SK-N-SH (cell line): ENCODE results near the gene SERPINB3.

ENCODE experiments used
- CTCF ChIP-seq: fragments of 200-600 bp; sonication (generic); IDR thresholded peaks from 2 replicates; pipeline ENCODE4 v1.6.1; 2017; ENCODE audit warnings: antibody characterized with exemption, mild to moderate bottlenecking, moderate library complexity
- EP300 ChIP-seq, 2 experiments: IDR thresholded peaks; 2 replicates each; pipeline versions ENCODE4 v1.4.0 to v1.6.1; 2012; ENCODE audit warnings: borderline replicate concordance in 1 of 2, low read depth in 1 of 2, low read length in 1 of 2

- TF ChIP-seq CTCF = no peak
- no peak for TF ChIP-seq EP300 (IDR thresholded peaks at IDR 0.05; ENCODE audit: borderline replicate concordance in 1 of 2, low read depth in 1 of 2, low read length in 1 of 2)
Measured at GRCh38 chr18:63648241-63648640, 13.5 kb downstream of the SERPINB3 start.
